Stimulated activated CD4-positive, alpha-beta T cell treated with anti-CD3 and anti-CD28 coated beads, Interleukin-15, amount 100 ng/mL, for 48 hours (primary cell): Measurements from ENCODE around the gene ERMN.

ENCODE experiments used
- DNase-seq, 2 donors: peaks; one replicate each; pipeline ENCODE4 v3.0.0-alpha.2; 2020; ENCODE audit warnings: low read depth in 2 of 2

ERMN gene

GRCh38 chr2:157329524-157329923 lies 3.9 kb upstream of the ERMN start:
- no peak for DNase-seq

- peak; percentile 81 to 84 for DNase-seq
Observed at GRCh38 chr2:157327621-157328500, 2.2 kb upstream of the ERMN start.

- DNase-seq: no peak
Observed at GRCh38 chr2:157327200-157327599, 1.6 kb upstream of the ERMN start.

- no peak for DNase-seq
Observed at GRCh38 chr2:157326698-157327097, 1.1 kb upstream of the ERMN start.

GRCh38 chr2:157324331-157324843 lies 1.2 kb downstream of the ERMN start:
- DNase-seq: no peak

GRCh38 chr2:157322432-157322831 lies 3.2 kb downstream of the ERMN start:
- no peak for DNase-seq

GRCh38 chr2:157321466-157321865 lies 4.2 kb downstream of the ERMN start:
- DNase-seq: no peak

- no peak for DNase-seq
Observed at GRCh38 chr2:157320409-157320808, 5.2 kb downstream of the ERMN start.

- no peak for DNase-seq
Observed at GRCh38 chr2:157319795-157320194, 5.8 kb downstream of the ERMN start.

GRCh38 chr2:157318884-157319283 lies 6.7 kb downstream of the ERMN start:
- DNase-seq: no peak

- no peak for DNase-seq
Observed at GRCh38 chr2:157315901-157316300, 9.7 kb downstream of the ERMN start.

- no peak for DNase-seq
Observed at GRCh38 chr2:157312866-157313486, 12.6 kb downstream of the ERMN start.

- no peak for DNase-seq
Observed at GRCh38 chr2:157311706-157312105, 13.9 kb downstream of the ERMN start.

GRCh38 chr2:157309878-157310277 lies 15.7 kb downstream of the ERMN start:
- DNase-seq: no peak

- DNase-seq: no peak
Observed at GRCh38 chr2:157307021-157307420, 18.6 kb downstream of the ERMN start.

- no peak for DNase-seq
Observed at GRCh38 chr2:157305723-157306110, 19.9 kb downstream of the ERMN start.

- DNase-seq: no peak
Observed at GRCh38 chr2:157304811-157305722, 20.6 kb downstream of the ERMN start.

- no peak for DNase-seq
Observed at GRCh38 chr2:157303612-157304011, 22.0 kb downstream of the ERMN start.

- peak in 1 of 2 donors; percentile 9 for DNase-seq
Observed at GRCh38 chr2:157302492-157303099, 23.0 kb downstream of the ERMN start.

- DNase-seq: no peak
Observed at GRCh38 chr2:157301307-157301706, 24.3 kb downstream of the ERMN start.

GRCh38 chr2:157296958-157297357 lies 28.7 kb downstream of the ERMN start:
- no peak for DNase-seq

- no peak for DNase-seq
Observed at GRCh38 chr2:157296490-157296889, 29.1 kb downstream of the ERMN start.
